ENCODE data around the gene NUP210L.
"Not testable (repeated sequence)": the region's sequence is repeated elsewhere in the genome, so short reads cannot be mapped to it uniquely, and the experiment has no call there.

Gene NUP210L

DNA sequence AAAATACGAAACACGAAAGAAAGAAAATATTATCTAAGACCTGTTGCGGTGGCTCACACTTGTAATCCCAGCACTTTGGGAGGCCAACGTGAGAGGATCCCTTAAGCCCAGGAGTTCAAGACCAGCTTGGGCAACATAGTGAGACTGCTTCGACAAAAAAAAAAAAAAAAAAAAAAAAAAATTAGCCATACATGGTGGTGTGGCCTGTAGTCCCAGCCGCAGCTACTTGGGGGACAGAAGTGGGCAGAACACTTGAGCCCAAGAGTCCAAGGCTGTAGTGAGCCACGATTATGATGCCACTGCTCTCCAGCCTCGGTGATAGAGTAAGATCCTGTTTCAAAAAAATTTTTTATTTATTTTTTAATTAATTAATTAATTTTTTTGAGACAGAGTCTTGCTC lies 167.3 kb downstream of the NUP210L start:
- DNase-seq: no peak

DNA sequence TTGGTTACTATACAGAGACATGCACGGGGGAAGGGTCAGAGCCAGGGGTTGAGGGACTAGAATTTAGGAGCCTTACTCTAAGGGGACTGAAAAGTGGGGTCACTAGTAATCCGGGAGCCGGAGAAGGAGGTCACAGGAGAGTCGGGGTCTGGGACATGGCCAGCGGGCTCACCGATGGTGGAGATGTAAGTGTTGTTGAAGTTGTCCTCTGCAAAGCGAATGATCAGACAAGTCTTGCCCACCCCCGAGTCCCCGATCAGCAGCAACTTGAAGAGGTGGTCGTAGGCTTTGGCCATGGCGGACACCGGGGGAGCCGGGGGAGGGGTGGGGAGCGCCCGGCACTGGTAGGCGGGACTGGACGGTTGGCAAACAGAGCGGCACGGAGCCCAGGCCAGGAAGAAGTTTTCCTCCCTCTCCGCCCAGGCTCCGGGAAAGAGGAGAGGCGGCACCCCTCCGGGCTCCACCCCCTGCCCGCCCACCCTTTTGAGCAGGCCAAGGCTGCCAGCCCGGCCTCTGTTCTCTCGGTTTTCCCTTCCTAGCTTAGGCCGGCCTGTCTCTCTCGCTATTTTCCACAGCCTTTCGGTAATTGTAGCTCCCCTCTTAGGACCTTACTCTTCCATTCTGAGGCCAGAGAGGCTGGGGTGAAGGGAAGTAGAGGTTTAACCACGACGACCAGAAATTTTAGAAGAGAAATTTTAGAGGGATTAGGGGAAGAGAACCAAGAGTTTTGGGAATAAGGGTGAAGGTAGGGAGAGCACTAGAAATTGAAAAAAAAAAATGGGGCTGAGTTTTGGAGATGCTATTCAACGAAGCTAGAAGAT lies 168.7 kb downstream of the NUP210L start, which contains the start of gene RAB13:
RAB13 (minus strand) TSS at position 399 of the 821 bp plus-strand sequence; CDS start at position 296, 103 bp downstream.
- no peak for DNase-seq

DNA sequence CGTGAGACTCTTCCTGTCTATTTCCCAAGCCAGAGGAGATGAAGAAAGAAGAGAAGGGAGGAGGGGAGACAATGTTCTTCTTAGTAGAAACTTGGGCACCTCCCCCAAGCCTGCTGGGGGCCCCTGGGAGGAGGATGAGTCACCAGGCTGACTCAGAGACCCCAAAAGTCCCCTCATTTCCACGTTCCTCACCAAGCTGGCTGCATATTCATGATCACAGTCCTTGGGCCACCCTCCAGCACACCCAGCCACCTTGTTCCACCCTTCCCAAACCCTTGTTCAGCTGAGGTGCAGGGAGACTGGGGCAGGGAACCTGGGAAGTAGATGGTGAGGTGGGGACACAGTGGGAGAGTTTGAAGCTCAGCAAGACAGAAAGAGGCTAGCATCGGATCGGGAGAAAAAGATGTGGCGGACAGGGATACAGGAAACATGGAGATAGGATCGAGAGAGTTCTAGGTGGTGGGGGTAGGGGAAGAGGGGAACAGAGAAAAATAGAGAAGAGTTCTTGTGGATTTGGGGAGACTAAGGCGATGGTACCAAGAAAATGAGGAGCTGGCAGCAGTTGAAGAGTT lies 169.4 kb downstream of the NUP210L start:
- no peak for DNase-seq

GRCh38 chr1:153984123-153984894 lies 170.6 kb downstream of the NUP210L start:
- DNase-seq: no peak

GRCh38 chr1:153981735-153982134 lies 173.1 kb downstream of the NUP210L start:
- not testable (repeated sequence) for DNase-seq

DNA sequence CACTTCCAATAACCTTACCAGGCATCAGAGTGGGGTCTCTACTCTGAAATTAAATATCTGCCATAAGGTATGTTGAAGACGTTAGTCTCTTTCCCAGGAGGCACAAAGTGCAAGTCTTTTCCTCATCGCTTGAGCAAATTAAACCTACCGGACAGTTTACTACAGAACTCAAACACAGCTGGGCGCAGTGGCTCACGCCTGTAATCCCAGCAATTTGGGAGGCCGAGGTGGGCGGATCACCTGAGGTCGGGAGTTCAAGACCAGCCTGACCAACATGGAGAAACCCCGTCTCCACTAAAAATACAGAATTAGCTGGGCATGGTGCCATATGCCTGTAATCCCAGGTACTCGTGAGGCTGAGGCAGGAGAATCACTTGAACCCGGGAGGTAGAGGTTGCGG lies 175.8 kb downstream of the NUP210L start:
- not testable (repeated sequence) for DNase-seq

DNA sequence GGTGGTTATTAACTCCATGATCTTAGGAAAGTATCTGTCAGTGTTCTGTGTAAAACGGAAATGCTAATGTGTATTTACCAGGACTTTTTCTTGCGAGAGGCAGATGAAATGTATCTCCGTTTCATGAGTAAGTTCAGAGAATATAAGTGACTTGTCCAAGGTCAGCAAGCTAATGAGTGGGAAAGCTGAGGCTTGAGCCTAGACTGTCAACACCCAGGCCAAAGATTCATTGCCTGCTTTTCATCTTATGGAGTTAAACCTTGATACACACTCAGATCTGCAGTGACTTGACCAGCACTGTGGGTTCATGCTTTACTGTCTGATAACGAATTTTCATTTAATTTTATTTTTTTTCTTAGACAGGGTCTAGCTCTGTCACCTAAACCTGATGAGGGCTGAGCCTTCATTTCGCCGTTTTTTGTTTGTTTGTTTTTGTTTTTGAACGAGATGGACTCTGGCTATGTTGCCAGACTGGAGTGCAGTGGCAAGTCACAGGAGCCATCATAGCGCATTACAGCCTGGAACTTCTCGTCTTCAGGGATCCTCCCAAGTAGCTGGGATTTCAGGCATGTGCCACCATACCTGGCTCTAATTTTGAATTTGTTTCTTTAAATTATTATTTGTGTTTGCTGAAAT lies 176.5 kb downstream of the NUP210L start:
- DNase-seq: no peak

- DNase-seq: peak; percentile 86
These were observed 177.3 kb downstream of the NUP210L start, which contains the start of gene JTB for GRCh38 chr1:153977250-153978240. Gene JTB (minus strand): TSS chr1:153977674. CDS start chr1:153977252, 422 bp downstream.

GRCh38 chr1:153976819-153977249 lies 178.0 kb downstream of the NUP210L start:
- DNase-seq: no peak

DNA sequence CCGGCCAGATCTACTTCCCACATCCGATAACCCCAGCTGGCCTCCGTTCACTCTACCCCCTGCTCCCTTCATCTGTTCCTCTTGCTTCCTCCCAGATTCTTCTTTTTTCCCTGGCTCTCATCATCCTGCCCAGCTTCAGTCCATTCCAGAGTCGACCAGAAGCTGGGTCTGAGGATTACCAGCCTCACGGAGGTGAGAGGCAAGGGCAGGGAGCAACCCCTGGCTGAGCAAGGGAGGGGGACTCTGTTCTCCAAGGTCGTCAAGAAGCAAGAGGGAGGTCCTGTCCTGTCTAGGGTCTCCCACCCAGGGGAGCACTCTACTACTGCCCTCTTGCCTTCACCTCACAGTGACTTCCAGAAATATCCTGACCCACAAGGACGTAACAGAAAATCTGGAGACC lies 181.3 kb downstream of the NUP210L start:
- DNase-seq: no peak

DNA sequence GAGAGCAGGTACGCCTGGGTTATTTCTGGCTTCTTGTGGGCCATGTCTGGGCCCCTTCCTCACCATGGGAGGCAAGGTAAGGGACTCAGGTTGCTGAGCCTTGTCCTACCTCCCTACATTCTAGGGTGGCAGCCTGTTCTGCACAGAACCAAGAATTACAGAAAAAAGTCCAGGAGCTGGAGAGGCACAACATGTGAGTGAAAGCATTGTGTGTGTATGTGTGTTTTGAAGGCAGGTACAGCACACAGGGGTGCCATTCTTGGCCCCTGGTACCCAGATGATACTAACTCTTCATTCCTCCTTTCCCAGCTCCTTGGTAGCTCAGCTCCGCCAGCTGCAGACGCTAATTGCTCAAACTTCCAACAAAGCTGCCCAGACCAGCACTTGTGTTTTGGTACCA lies 181.8 kb downstream of the NUP210L start:
- no peak for DNase-seq

GRCh38 chr1:153970346-153970745 lies 184.5 kb downstream of the NUP210L start:
- DNase-seq: no peak

GRCh38 chr1:153968972-153969371 lies 185.9 kb downstream of the NUP210L start:
- no peak for DNase-seq

DNA sequence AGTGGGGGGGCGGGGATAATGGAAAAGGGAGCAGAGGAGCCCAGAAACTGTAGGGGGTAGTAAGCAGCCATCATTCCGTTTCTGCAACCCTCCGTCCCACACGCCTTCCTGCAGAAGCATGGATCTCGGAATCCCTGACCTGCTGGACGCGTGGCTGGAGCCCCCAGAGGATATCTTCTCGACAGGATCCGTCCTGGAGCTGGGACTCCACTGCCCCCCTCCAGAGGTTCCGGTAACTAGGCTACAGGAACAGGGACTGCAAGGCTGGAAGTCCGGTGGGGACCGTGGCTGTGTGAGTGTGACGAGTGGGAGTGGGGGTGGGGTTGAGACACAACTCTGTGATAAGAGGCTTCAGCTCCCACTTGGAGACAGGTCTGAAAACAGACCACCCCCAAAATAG lies 186.5 kb downstream of the NUP210L start:
- no peak for DNase-seq

DNA sequence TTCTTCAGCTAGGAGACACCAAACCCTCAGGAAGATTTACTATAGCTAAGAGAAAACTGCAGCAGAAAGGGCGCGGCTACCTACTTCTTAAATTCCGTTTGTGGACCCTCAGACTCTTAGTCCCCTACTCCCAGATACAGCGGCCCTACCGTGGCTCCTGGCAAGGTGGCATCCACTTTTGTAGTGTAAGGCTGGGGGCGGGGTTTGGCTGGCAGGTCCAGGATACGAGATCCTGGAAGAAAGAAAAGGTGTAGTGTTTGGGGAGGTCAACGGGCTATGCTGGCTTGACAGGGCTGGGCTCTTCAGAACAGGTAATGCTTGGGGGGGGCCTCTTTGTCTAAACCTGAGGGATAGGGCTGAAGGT lies 186.9 kb downstream of the NUP210L start:
- no peak for DNase-seq

DNA sequence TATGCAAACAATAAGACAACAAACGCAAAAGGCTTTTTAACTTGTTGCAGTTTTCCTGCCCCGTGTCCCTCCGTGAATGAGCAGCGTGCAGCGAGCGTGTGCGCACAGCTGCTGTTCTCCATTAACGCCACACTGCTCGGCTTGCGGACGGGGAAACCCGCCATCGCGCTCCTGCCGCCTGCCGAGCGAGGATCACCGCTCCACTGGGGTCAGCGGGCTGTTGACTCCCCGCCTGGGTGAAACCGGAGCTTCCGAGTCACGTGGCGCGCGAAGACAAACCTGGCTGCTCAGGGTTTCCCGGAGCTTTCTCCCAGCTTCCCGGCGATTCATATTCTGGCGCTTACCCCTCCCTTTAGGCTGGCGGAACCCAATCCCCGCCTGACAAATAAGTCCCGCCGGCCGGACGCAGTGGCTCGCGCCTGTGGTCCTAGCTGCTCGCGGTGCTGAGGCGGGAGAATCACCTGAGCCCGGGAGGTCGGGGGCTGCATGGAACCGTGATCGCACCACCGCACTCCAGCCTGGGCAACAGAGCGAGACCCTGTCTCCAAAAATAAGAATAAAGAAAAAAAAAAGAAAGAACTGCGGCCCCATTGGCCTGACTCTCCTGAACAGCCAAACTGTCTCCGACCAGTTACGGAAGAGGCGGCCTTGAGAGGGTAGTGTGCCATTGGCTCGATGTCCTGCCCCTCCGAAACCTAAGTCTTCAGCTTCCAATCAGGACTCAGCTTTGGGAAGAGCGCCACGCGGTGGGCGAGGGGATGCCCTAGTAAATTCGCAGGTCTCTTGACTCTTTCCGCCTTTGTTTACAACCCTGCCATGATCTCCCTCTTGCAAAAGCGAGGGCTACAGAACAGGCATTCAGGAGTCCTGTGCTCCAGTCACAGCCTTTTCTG lies 187.5 kb downstream of the NUP210L start, which contains the start of gene CREB3L4:
CREB3L4 (plus strand) TSS at position 796 of the 893 bp plus-strand sequence. CDS start 624 bp downstream, outside the sequence.
- peak; percentile 90 for DNase-seq

- DNase-seq: no peak
These were observed 191.0 kb downstream of the NUP210L start for GRCh38 chr1:153963850-153964331.

- DNase-seq: peak; percentile 93
These were observed 191.6 kb downstream of the NUP210L start, which contains the start of gene SLC39A1 for GRCh38 chr1:153963030-153963849. Gene SLC39A1 (minus strand): TSS chr1:153963537. CDS start chr1:153962715, 822 bp downstream.
